Measurements from ENCODE around the gene KRT78.
"Not testable (repeated sequence)": the region's sequence is repeated elsewhere in the genome, so short reads cannot be mapped to it uniquely, and the experiment has no call there.

Gene KRT78

GRCh38 chr12:52796839-52797528 is 51.8 kb downstream of the KRT78 start:
- no peak for DNase-seq (ENCODE audit: low spot score)

- no peak for DNase-seq (ENCODE audit: low spot score)
Measured at GRCh38 chr12:52796429-52796794, 52.4 kb downstream of the KRT78 start.

- DNase-seq (ENCODE audit: low spot score): no peak
Measured at GRCh38 chr12:52795694-52796428, 52.9 kb downstream of the KRT78 start, which contains the start of gene KRT3. Gene KRT3 (minus strand): TSS chr12:52796117. CDS start chr12:52796042, 75 bp downstream.

GRCh38 chr12:52795332-52795674 is 53.5 kb downstream of the KRT78 start:
- DNase-seq (ENCODE audit: low spot score): not testable (repeated sequence)

GRCh38 chr12:52794479-52795331 is 54.1 kb downstream of the KRT78 start:
- no peak for DNase-seq (ENCODE audit: low spot score)

DNA sequence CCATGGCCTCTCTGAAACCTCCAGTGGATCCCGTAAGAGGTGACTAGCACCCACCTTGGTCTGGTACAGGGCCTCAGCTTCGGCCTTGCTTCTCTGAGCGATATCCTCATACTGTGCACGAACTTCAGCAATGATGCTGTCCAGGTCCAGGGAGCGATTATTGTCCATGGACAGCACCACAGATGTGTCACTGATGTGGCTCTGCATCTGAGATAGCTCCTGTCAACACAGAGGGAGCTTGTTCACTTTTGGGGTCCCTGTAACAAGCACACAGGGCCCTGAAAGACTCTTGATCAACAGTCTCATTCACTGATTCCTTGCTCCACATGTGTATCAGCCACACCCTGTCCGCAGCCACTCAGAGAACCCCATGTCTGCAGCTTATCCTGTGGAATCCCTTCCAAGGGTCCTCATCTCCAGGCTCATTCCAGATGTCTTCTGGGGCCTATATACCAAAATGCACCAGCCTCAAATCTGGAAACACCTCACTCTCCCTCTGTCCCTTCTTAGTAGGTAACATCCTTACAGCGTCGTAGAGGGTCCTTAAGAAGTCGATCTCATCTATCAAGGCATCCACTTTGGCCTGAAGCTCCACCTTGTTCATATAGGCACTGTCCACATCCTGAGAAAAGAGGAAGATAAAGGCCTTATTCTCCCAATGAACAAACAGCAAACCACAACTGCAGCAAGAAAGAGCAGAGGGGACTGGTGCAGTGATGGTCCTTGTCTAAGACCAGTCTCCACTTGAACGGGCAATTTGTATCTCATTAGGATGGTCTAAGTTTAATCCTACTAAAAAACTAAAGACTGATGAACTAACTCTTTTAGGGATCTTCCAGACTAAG is 56.4 kb downstream of the KRT78 start:
- DNase-seq (ENCODE audit: low spot score): no peak

GRCh38 chr12:52791271-52792184 is 57.3 kb downstream of the KRT78 start:
- no peak for DNase-seq (ENCODE audit: low spot score)

DNA sequence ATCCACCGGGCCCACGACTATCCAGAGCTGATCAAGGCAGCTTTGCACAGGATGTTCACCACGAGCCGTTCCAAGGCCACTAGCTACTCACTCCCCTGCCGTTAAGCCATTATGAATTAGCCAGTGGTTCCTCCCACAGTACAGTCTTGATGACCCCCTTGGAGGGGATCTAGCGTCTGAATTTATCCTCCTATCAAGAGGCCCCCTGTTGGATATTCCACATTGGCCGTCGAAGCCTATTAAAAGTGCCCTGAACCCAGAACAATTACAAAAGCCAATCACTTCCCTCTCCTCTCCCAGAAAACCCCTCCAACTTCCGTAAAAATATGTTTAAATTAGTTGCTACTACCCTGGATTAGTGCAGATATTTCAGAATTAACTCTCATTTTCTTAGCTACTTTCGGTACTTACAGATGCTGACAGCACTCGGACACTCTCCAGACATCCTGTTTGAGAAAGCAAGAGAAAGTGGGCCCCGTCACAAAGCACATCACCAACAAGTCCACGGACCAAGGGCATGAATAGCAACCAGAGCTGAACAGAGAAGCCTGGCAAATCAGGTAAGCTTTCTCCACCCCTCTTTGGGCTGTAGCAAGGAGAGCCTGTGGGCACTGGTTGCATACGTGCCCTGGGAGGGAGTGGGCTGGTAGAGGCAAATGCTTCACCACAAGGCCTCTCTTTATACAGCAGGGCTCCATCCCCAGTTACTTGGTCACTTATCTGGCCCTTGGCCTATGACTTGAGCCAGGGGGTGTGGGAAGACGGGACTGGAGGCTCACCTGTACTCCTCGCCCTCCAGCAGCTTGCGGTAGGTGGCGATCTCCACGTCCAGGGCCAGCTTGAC is 58.1 kb downstream of the KRT78 start:
- no peak for DNase-seq (ENCODE audit: low spot score)

DNA sequence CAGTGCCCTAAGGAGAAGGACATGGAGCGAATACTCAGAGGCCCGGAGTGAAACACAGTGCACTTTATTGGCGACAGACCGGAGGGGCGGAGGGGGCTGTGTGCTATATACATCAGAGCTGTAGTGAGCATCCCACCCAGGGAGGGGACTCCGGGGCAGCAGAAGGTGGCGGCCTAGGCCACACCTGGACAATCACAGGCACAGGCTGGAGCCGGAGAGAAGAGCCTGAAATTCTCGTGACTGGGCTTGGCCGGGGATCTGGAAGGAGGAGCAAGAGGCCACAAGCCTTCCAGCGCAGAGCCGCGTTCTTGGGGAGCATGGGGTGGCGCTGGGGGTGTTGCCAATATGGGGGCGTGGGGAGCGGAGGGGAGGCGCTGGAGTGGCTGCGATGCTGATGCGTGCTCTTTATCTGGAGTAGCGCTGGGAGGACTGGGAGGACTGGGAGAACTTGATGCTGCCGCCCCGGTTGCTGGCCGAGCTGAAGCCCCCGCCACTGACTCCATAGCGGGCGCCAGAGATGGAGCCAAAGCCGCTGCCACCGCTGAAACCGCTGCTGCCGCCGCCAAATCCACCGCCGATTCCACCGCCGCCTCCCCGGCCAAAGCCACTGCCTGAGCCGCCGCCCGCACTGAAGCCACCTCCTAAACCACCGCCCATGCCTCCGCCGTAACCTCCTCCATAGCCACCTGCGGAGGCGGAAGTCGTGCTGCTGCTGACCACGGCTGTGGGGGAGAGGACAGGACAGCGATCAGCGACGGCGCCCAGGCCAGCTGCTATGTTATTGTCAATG is 59.0 kb downstream of the KRT78 start:
- DNase-seq (ENCODE audit: low spot score): no peak

DNA sequence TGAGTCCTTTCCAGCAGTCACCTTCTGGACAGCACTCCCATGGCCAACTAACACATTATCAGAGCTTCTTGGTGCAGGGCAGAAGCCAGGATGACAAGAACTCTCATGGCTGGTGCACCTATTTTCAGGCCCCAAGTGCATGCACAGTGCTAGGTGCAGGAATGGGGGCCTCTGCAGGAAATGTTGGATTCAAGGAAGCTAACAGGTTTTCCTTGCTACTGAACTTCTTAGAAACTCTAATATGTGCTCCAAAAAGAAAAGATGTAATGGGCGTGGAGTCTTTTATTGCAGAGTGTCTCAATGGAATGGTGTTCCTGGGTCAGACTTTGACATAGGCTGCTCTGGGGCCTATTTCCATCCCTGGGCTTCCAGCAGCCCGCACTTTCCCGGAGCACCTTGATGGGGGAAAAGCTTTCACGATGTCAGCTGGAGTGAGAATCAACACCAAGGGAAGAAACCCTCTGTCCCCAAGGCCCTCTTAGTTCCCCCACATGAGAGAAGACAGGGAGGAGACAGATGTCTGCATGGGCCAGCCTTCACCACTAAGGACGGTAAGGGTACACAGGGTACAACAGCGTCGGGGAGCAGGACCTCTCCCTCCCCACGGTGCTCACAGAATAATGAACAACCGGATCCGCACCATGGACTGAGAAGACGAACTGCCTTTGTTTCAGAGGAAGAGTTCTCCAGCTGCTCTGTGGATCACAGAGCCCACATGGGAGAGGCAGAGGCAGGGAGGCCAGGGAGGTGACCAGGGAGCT is 59.7 kb downstream of the KRT78 start:
- DNase-seq (ENCODE audit: low spot score): no peak

DNA sequence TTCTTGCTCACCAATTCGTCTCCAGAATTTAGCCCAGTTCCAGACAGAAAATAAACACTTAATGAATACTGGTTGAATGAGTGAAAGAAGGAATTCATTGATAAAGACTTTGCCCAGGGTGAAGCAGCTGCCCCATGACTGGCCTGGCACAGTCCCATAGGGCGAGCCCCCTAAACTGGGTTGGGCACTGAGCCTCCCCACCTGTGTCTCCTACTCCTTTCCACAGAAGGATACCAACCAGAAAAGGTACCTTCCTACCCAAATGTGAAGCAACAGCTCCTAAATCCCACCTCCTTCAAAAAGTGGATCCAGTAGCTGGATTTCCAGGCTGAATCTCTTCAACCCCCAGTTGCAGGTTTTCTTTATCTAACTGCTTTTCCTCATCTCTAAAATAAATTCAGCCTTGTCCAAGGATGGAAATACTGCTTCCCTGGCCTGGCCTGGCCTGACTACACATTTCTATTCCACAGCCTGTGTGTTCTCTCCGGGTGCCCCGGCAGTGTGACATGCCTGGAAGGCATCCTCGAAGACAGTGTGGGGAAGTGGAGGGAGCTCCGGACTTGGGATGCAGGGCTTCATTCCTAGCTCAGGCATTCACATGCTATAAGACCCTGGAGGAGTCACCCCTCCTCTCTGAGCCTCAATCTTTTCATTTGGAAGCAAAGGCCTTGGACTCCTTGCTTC is 60.5 kb downstream of the KRT78 start:
- DNase-seq (ENCODE audit: low spot score): no peak

Data from activated CD4-positive, alpha-beta T cell treated with anti-CD3 and anti-CD28 coated beads, Interleukin-2, Interleukin-4, amounts not matched to agents 100 ng/mL and 50 ng/mL, durations not matched to agents 16 hours and 8 hours (primary cell).